ENCODE results near the gene COL5A1. TPM values are rescaled to one million over a fixed set of nuclear protein-coding genes. Genes with fewer than 3 reads are reported as not detected.

COL5A1 gene
- total RNA-seq, 2 experiments from 2014 or later: 0.10 TPM; not detected in 1

DNA sequence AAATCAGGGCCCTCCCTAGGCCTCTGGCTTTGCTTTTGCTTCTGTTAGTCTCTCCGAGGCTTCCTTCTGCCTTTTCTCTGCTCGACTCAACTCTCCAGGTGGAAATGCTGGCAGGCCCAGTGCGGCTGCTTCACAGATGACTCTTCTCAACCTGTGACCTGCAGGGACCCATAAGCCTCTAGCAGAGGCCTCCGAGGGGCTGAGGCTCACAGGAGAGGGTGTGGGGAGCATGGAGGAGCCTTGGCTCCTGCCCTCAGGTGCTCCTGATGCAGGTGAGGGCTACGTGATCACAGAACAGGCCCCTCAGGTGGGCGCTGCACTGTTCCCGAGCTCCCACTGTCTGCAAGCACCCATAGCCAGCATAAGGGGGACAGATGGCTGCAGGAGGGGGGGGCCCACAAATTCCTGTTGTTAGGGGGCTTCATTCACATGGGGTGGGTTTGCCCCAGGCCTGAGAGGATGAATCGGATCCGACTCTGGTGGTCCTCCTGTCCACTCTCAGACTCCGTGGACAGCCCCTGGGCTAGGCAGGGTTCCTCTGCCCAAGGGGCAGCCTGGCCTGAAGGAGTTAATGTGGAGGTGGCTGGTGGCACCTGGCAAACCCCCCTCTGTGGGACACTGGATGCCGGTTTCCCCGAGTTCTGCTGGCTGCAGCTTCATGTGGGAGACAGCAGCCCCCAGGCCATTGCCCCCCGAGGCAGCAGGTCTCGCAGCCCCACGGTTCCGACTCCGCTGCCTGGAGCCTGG, 228.1 kb downstream of the COL5A1 start:
- H3K9me3 Mint-ChIP-seq: no peaks in the 10 kb centered on the region
- H3K4me1 Mint-ChIP-seq (ENCODE audit: low read depth): no peaks in the 10 kb centered on the region
- no peak overlapping the region for H3K4me3 Mint-ChIP-seq
- CTCF ChIA-PET: no interaction called here
- H3K27me3 Mint-ChIP-seq (ENCODE audit: low read depth): peaks cover 1% of the 10 kb centered on the region
- intact Hi-C loops (cut with micrococcal nuclease): no loop called here
- no peak overlapping the region for H3K27ac Mint-ChIP-seq
- DNase-seq: no peak
- H3K36me3 Mint-ChIP-seq (ENCODE audit: low read depth): no peaks in the 10 kb centered on the region

DNA sequence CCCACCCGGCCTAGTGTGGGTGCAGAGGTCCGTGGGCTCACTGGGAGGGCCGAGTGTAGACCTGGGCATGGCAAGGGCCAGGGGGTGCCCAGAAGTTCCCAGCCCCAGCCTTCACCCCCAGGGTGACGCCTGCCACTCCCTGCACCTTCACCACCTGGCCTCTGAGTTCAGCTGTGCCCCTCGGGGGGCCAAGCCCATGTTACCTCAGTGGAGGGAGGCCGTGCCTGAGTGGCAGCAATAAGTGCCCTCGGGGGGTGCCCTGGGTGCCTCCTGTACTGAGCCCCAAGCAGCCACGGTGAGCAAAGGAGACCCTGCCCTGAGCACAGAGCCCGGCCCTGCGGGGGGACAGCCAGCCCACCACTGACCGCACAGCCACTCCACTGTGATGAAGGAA, 228.7 kb downstream of the COL5A1 start:
- H3K4me3 Mint-ChIP-seq: no peak overlapping the region
- DNase-seq: no peak
- H3K4me1 Mint-ChIP-seq (ENCODE audit: low read depth): no peaks in the 10 kb centered on the region
- no peak overlapping the region for H3K27ac Mint-ChIP-seq
- H3K9me3 Mint-ChIP-seq: no peaks in the 10 kb centered on the region
- CTCF ChIA-PET: no interaction called here
- H3K27me3 Mint-ChIP-seq (ENCODE audit: low read depth): peaks cover 1% of the 10 kb centered on the region
- intact Hi-C loops (cut with micrococcal nuclease): no loop called here
- H3K36me3 Mint-ChIP-seq (ENCODE audit: low read depth): no peaks in the 10 kb centered on the region

DNA sequence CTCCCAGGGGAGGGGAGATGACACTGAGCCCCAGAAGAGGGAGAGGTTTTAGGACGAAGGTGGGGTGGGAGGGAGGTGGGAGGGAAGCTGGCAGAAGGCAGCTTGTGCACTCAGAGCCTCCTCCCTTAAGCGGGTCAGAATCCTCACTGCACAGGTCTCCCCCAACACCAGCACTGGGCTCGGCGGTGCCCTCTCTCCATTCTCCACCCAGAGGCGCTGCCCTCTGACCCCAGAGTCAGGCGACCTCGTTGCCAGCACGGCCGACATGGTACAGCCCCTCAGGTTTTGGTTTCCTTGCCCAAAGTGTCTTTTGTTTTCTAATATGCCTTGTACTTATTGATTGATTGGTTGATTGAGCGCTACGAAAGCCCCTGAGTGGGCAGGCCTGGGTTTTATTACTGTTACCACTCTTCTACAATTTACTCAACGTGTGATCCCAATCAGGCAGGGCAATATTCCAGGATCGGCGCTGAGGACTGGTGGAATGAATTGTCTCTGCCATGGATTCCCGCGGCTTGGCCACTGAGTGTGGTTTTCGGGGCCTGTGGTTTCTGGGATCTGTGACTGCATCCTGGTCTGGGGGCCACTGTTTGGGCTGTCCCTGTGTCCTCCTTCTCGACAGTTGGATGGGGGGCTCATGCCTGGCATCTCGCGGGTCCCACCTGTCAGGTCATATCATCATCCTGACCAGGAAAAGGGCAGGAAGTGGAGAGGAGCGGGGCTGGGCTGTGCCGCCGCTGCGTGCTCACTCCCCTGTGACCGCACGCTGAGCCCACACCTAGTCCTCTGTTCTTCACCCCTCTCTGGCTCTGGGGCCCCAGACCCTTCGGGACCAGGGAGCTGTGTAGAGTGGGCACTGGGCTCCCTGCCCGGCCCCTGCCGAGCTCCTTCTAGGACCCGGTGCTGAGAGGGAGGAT, 229.4 kb downstream of the COL5A1 start:
- H3K9me3 Mint-ChIP-seq: no peaks in the 10 kb centered on the region
- no peak for DNase-seq

DNA sequence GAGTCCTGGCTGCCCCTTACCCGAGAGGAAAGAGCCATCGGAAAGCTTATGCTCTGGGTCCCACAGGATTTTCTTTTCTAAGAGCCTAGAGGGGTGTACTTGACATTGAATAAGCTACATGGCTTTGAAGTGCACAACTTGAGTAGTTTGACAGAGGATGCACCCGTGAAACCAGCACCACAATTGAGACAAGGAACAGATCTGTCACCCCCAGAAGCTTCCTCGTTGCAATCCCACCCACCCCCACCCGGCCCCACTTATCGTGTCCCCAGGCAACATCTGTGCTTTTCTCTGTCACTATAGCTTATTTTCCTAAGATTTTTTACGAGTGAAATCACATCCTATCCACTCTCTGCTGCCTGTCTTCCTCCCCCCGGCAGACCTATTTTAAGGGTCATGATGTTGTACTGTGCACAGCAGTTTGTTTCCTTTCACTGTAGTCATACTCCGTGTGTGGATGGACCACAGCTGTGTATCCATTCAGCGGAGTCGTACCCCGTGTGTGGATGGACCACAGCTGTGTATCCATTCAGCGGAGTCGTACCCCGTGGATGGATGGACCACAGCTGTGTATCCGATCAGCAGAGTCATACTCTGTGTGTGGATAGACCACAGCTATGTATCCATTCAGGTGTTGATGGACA, 230.2 kb downstream of the COL5A1 start:
- Mint-ChIP-seq H3K4me3 (no peak overlapping the region), H3K36me3 (ENCODE audit: low read depth) (no peaks in the 10 kb centered on the region), H3K9me3 (no peaks in the 10 kb centered on the region), H3K4me1 (ENCODE audit: low read depth) (no peaks in the 10 kb centered on the region), H3K27me3 (ENCODE audit: low read depth) (peaks cover 1% of the 10 kb centered on the region), H3K27ac (no peak overlapping the region)
- DNase-seq: no peak
- intact Hi-C loops (cut with micrococcal nuclease): no loop called here
- CTCF ChIA-PET: interaction anchor here (0.6 kb wide), 1 partner anchor 45 kb away, joined by 3 read pairs; no protein-coding TSS in a partner anchor

More for the DNA sequence above, 229.4 kb downstream of the COL5A1 start:
- Mint-ChIP-seq H3K27me3 (ENCODE audit: low read depth) (peaks cover 1% of the 10 kb centered on the region), H3K27ac (no peak overlapping the region), H3K36me3 (ENCODE audit: low read depth) (no peaks in the 10 kb centered on the region), H3K4me3 (no peak overlapping the region), H3K4me1 (ENCODE audit: low read depth) (no peaks in the 10 kb centered on the region)
- intact Hi-C loops (cut with micrococcal nuclease): no loop called here
- CTCF ChIA-PET: interaction anchor here (0.6 kb wide), 1 partner anchor 46 kb away, joined by 3 read pairs; no protein-coding TSS in a partner anchor

- no peak overlapping the region for H3K27ac Mint-ChIP-seq
- intact Hi-C loops (cut with micrococcal nuclease): no loop called here
- no peaks in the 10 kb centered on the region for H3K4me1 Mint-ChIP-seq (ENCODE audit: low read depth)
- H3K36me3 Mint-ChIP-seq (ENCODE audit: low read depth): no peaks in the 10 kb centered on the region
- no peak for DNase-seq
- peaks cover 3% of the 10 kb centered on the region for H3K27me3 Mint-ChIP-seq (ENCODE audit: low read depth)
- no peaks in the 10 kb centered on the region for H3K9me3 Mint-ChIP-seq
- CTCF ChIA-PET: no interaction called here
- H3K4me3 Mint-ChIP-seq: no peak overlapping the region
These were observed 231.1 kb downstream of the COL5A1 start for GRCh38 chr9:134872482-134873231.

DNA sequence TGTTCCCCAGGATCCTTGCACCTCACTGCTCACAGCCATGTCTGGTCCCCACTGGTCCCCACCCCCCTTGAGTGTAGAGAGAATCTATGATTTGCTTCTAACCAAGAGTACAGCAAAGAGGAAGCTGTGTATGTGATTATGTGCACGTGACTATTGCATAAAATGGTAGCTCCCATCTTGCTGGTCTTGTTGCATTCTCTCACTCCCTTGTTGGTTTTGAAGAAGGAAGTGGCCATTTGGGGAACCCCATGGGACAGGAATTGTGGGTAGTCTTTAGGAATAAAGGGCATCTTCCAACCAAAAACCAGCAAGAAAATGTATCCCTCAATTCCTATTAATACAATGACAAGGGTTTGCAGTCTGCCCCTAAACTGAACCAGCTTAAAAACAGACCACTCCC, 233.8 kb downstream of the COL5A1 start:
- H3K27ac Mint-ChIP-seq: no peak overlapping the region
- no peaks in the 10 kb centered on the region for H3K9me3 Mint-ChIP-seq
- intact Hi-C loops (cut with micrococcal nuclease): no loop called here
- H3K27me3 Mint-ChIP-seq (ENCODE audit: low read depth): peaks cover 5% of the 10 kb centered on the region
- H3K4me1 Mint-ChIP-seq (ENCODE audit: low read depth): no peaks in the 10 kb centered on the region
- H3K36me3 Mint-ChIP-seq (ENCODE audit: low read depth): no peaks in the 10 kb centered on the region
- CTCF ChIA-PET: no interaction called here
- DNase-seq: no peak
- H3K4me3 Mint-ChIP-seq: no peak overlapping the region

- intact Hi-C loops (cut with micrococcal nuclease): no loop called here
- Mint-ChIP-seq H3K9me3 (no peaks in the 10 kb centered on the region), H3K27me3 (ENCODE audit: low read depth) (peaks cover 3% of the 10 kb centered on the region), H3K4me3 (no peak overlapping the region), H3K27ac (no peak overlapping the region), H3K4me1 (ENCODE audit: low read depth) (no peaks in the 10 kb centered on the region), H3K36me3 (ENCODE audit: low read depth) (no peaks in the 10 kb centered on the region)
- CTCF ChIA-PET: no interaction called here
- DNase-seq: no peak
These were observed 235.9 kb downstream of the COL5A1 start for GRCh38 chr9:134877541-134877940.

- H3K27me3 Mint-ChIP-seq (ENCODE audit: low read depth): peaks cover 3% of the 10 kb centered on the region
- CTCF ChIA-PET: no interaction called here
- no peaks in the 10 kb centered on the region for H3K9me3 Mint-ChIP-seq
- H3K36me3 Mint-ChIP-seq (ENCODE audit: low read depth): no peaks in the 10 kb centered on the region
- no peaks in the 10 kb centered on the region for H3K4me1 Mint-ChIP-seq (ENCODE audit: low read depth)
- intact Hi-C loops (cut with micrococcal nuclease): no loop called here
- no peak overlapping the region for H3K4me3 Mint-ChIP-seq
- DNase-seq: no peak
- no peak overlapping the region for H3K27ac Mint-ChIP-seq
These were observed 238.3 kb downstream of the COL5A1 start for GRCh38 chr9:134879664-134880483.

GRCh38 chr9:134880484-134881312, 239.1 kb downstream of the COL5A1 start, which contains the start of gene FCN2:
FCN2 (plus strand) TSS chr9:134880810; CDS start chr9:134880822, 12 bp downstream.
- no peak within 1 kb of the TSS for H3K27ac Mint-ChIP-seq
- H3K4me3 Mint-ChIP-seq: no peak within 1 kb of the TSS
- CTCF ChIA-PET: no interaction called here
- H3K27me3 Mint-ChIP-seq (ENCODE audit: low read depth): peaks cover 3% of the 10 kb centered on the region
- no peak for DNase-seq
- H3K9me3 Mint-ChIP-seq: no peaks in the 10 kb centered on the region
- no peaks in the 10 kb centered on the region for H3K36me3 Mint-ChIP-seq (ENCODE audit: low read depth)
- H3K4me1 Mint-ChIP-seq (ENCODE audit: low read depth): no peaks in the 10 kb centered on the region
- intact Hi-C loops (cut with micrococcal nuclease): no loop called here

DNA sequence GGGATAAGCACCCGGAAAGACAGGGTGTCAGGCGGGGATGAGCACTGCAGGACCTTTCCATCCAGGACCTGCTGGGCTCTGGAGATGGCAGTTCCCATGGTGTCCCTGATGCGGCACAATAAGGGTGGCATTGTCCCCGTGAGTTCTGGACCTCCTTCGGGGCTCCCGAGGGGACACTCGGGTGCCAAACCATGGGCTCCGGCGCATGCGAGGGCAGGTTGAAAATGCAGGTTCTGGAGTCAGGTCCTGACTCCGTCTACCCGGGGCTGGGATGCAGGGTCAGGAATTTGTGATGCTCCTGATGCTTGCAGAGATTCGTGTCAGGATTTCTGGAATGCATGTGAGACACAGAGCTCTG, 239.7 kb downstream of the COL5A1 start:
- DNase-seq: no peak
- intact Hi-C loops (cut with micrococcal nuclease): no loop called here
- Mint-ChIP-seq H3K4me3 (no peak overlapping the region), H3K4me1 (ENCODE audit: low read depth) (no peaks in the 10 kb centered on the region), H3K9me3 (no peaks in the 10 kb centered on the region), H3K36me3 (ENCODE audit: low read depth) (no peaks in the 10 kb centered on the region), H3K27ac (no peak overlapping the region), H3K27me3 (ENCODE audit: low read depth) (peaks cover 3% of the 10 kb centered on the region)
- CTCF ChIA-PET: interaction anchor here (0.5 kb wide), 1 partner anchor 274 kb away, joined by 3 read pairs; no protein-coding TSS in a partner anchor

Measured in activated naive CD4-positive, alpha-beta T cell treated with anti-CD3 and anti-CD28 coated beads for 36 hours (primary cell).